Activated CD4-positive, alpha-beta T cell treated with anti-CD3 and anti-CD28 coated beads, Interleukin-2, amount 50 U/mL, for 24 hours (primary cell): ENCODE data around the gene STK24.
"Not testable (repeated sequence)": the region's sequence is repeated elsewhere in the genome, so short reads cannot be mapped to it uniquely, and the experiment has no call there.

Experiments
- DNase-seq, 2 donors: peaks; one replicate each; pipeline ENCODE4 v3.0.0-alpha.2; 2020; ENCODE audit warnings: low read depth in 1 of 2, low spot score in 1 of 2

Gene STK24

GRCh38 chr13:98576963-98577835 is at the start of gene STK24:
Gene STK24, minus strand, starts transcription at chr13:98577107. Its CDS starts 321 bp downstream, at chr13:98576786.
- peak in 1 of 2 donors; percentile 36 for DNase-seq

DNA sequence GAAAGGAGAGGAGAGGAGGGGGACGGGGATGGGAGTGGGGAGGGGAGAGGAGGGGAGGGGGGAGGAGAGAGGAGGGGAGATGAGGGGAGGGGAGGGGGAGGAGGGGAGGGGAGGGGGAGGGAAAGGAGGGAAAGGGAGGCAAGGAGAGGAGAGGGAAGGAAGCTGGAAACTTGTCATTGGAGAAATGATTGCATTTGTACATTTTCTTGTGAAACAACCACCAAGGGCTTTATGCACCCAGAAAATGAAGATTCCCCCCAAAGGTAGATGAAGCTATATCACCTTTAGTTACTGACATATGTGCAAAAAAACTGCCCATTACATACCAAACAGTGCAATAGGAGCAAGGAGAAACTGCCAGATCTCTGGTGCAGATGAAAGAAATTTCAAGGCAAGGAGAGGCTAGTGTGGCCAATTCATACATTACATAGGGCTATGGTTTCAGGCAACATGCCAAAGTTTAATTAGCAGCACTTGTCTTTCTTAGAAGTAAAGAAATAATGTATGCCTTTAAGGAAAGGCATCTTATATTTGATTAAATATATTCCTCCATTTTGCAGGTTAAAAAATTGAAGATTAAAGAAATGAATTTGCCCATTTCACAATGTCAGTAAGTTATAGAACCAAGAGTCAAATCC is 49.5 kb upstream of the STK24 start:
- no peak for DNase-seq

GRCh38 chr13:98624589-98624988 is 47.7 kb upstream of the STK24 start:
- DNase-seq = not testable (repeated sequence)

DNA sequence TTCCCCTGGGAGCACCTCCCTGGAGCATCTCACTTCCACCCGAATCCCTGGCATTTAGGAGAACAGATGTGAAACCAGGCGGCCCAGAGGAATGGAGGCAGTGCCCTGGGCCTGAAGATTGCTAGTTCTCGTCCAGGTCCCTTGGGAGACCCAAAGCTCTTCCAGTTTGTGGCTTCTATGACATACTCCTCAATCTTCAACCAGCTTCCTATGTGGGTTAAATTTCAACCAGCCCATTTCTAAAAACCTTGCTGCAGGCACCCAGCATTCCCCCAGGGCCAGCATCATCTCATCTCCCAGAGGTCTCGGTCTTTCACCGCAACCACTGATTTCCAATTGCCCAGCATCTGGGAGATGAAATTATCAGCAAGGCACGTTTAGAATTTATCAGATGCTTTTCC is 46.0 kb upstream of the STK24 start:
- DNase-seq = no peak

GRCh38 chr13:98619556-98619955 is 42.6 kb upstream of the STK24 start:
- no peak for DNase-seq

DNA sequence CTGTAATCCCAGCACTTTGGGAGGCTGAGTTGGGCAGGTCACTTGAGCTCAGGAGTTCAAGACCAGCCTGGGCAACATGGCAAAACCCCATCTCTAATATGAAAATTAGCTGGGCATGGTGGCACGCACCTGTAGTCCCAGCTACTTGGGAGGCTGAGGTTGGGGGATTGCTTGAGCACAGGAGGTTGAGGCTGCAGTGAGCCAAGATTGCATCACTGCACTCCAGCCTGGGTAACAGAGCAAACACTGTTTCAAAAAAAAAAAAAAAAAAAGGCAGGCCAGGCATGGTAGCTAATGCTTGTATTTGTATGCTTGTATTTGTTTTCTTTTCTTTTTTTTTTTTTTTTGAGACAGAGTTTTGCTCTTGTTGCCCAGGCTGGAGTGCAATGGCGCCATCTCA is 38.7 kb upstream of the STK24 start:
- DNase-seq = not testable (repeated sequence)

- DNase-seq = no peak
These were observed 36.7 kb upstream of the STK24 start for GRCh38 chr13:98613591-98613990.

DNA sequence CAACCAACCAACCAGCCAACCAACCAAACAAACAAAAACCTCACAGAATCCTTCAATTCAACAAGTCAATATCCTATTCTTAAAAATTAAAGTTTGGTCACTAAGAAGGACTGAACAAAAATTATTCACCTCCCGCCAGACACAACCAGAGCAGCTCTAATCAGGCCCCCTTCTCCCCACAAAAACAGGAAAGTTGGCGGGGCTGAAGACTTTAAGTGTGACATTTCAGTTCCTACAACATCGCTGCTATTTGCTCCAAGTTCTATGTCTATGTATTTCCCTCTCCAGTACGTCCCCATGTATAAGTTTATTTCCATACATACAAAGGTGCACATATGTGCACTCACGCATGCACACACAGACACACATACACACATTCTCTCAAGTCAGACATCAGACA is 32.8 kb upstream of the STK24 start:
- DNase-seq = no peak

- DNase-seq = no peak
These were observed 29.4 kb upstream of the STK24 start for GRCh38 chr13:98606296-98606695.

- no peak for DNase-seq
These were observed 22.8 kb upstream of the STK24 start for GRCh38 chr13:98599502-98600328.

DNA sequence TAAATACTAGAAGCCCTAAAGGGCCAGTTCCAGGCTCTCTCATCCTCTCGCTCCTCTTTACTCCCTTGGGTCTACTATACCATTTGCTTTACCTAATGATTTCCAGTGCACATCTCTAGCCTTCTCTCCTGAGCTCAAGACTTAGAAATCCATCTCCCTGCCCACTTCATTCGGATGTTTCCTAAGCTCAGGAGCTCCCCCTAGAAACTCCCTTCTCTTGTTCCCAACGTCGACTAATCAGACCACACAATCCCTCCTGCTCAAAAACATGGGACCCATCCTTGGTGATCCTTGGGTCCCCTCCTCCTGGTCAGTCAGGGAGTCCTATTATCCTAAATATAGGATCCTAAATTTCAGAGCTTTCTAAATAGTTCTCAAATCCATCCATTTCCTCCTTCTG is 21.1 kb upstream of the STK24 start:
- DNase-seq = no peak

DNA sequence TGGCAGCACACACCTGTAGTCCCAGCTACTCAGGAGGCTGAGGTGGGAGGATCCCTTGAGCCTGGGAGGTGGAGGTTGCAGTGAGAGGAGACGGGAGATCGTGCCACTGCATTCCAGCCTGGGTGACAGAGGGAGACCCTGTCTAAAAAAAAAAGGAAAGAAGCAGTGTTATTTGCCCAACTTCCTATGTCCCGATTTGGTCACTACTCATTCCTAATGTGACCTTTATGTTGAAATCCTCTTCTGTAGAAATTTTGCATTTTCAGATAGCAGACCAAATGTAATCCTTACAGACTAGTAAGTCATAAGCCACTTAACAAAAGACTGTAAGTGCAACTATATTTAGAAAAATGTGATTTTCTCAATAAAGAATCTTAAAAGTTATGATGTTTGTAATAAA is 18.2 kb upstream of the STK24 start:
- no peak for DNase-seq

GRCh38 chr13:98592362-98592732 is 15.4 kb upstream of the STK24 start:
- DNase-seq = no peak

- no peak for DNase-seq
These were observed 14.9 kb upstream of the STK24 start for GRCh38 chr13:98591721-98592361.

DNA sequence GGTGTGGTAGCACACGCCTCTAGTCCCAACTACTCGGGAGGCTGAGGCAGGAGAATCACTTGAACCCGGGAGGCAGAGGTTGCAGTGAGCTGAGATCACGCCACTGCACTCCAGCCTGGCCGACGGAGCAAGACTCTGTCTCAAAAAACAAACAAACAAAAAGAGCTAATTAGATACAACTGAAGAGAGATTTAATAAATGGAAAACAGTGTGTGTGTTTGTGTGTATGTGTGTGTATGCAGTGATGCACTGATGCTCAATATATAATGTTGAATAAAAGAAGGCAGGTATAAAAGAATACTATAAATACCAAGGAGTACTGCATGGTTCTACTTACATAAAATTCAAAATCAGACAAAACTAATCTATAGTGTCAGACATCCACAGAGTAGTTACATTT is 13.6 kb upstream of the STK24 start:
- DNase-seq = not testable (repeated sequence)

GRCh38 chr13:98589516-98589915 is 12.6 kb upstream of the STK24 start:
- DNase-seq = not testable (repeated sequence)

DNA sequence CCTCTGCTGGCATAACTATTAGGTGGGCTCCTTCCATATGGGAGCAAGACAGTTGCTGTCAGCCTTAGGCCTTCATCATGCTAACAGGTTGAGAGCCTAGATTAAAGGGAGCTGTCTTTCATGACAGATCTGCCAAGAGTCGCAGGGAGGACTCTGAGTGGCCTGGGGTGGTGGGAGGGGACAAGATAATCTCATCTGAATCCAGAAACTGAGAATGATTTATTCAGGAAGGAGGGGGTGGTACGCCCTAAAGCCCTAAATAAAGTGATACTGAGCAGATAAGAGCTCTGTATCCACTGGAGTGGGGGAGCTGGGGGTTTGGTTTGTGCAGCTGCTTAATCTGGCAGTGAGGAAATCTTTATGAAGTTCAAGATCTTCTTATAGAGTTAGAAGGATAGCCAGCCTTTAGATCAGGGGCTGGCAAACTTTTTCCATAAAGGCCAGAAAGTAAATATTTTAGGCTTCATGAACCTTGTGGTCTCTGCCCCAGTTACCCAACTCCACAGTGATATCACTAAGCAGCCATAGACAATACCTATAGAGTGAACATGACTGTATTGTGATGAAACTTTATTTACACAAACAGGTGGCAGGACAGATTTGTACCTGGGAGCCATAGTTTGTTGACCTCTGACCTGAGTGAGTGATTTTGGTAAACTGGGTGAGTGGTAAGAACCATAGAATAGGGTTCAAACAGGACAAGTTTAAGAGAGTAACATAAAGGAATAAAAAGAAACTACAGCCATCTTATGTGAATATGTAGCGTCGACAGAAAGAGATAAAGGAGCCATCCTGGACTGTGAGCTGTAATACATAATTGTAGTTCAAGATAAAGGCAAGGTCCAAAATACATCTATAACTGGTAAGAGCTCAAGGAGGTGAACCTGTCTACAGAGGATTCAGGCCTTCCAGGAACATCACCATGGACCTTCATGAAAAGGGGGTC is 9.8 kb upstream of the STK24 start:
- DNase-seq = no peak

GRCh38 chr13:98585946-98586345 is 9.0 kb upstream of the STK24 start:
- DNase-seq = no peak

GRCh38 chr13:98585398-98585754 is 8.5 kb upstream of the STK24 start:
- no peak for DNase-seq
